Measurements from ENCODE around the gene DR1.

Gene DR1

DNA sequence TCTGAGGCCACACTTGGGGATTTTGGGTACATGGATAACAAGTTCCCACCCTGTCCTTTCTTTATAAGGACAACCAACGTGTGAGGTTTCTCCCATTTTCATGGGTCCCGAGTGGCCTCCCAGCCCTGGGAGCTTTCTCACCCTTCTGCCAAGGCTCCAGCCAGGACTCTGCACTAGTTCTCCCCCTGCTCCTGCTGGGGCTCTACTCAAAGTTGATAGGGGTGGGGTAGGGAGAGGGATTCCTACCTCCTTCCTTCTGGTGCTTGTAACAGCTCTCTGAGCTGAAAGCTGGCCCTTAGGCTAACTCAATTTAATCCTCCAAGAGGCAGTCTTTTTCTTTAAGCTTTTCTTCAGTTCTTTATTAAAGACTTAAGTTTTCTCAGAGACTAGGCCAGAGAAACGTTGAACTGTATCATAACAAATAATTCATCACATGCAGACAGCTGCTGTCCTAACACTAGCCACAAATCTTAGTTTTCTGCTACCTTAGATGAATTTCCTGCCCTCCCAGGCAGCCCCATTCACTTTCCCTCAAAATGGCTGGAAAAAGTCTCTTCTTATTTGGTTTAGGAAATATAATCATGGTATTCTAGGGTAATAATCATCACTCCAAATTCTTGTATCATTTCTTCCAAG is 22.4 kb upstream of the DR1 start:
- DNase-seq (ENCODE audit: low read depth), result no peak
- TF ChIP-seq POLR2A (IDR thresholded peaks at IDR 0.05; ENCODE audit: extremely low read depth, insufficient read length) (no peak), MYC (IDR thresholded peaks at IDR 0.05; ENCODE audit: low read depth, low read length) (no peak)
- TF ChIP-seq, protein P1, sequence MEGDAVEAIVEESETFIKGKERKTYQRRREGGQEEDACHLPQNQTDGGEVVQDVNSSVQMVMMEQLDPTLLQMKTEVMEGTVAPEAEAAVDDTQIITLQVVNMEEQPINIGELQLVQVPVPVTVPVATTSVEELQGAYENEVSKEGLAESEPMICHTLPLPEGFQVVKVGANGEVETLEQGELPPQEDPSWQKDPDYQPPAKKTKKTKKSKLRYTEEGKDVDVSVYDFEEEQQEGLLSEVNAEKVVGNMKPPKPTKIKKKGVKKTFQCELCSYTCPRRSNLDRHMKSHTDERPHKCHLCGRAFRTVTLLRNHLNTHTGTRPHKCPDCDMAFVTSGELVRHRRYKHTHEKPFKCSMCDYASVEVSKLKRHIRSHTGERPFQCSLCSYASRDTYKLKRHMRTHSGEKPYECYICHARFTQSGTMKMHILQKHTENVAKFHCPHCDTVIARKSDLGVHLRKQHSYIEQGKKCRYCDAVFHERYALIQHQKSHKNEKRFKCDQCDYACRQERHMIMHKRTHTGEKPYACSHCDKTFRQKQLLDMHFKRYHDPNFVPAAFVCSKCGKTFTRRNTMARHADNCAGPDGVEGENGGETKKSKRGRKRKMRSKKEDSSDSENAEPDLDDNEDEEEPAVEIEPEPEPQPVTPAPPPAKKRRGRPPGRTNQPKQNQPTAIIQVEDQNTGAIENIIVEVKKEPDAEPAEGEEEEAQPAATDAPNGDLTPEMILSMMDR (IDR thresholded peaks at IDR 0.05; ENCODE audit: low read depth, low read length), result no peak
- TF ChIP-seq, protein P2, sequence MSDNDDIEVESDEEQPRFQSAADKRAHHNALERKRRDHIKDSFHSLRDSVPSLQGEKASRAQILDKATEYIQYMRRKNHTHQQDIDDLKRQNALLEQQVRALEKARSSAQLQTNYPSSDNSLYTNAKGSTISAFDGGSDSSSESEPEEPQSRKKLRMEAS (IDR thresholded peaks at IDR 0.05; ENCODE audit: low read depth, low read length), result no peak
- H3K4me3 ChIP-seq (ENCODE audit: low read depth, low read length), result no peak overlapping the region

DNA sequence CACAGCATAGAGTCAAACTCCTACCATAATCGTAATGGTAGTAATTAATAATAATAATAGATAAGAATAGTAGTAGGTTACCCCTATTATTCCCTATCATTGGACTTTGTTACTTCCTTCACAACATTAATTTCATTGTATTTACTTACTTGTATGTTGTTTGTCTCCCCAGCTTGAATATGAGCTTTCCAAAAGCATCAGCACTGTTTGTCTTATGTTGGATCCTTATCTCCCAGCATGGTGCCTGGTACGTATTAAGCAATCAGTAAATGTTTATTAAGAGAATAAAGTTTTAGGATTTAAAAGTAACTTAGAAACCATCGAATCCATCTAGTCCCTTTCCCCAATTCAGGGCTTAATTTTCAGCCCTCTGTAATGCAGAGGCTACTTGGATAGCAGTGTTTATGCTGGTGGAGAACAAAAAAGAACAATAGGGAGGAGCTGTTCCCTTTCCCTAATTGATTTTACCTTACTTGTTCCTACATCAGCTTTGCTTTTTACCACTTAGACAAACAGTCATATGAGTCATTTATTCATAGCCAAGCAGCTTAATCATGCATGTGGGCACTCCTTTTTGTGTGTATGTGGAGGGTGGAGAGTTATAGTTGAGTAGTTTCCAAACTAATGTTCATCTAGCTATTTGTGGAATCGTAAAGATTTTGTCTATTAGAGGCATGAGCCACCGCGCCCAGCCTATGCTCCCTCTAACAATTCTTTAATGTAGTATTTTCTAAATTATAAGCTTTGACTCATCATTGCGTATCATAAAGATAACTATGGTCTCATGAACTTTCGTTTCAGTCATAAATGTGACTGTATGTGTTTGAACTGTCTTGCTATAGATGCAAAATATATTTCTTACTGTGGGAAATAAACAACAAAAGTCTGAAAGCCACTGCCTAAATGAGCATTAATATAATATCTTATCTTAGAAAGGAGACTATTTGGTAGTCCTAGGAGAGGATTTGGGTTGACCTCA is 20.9 kb upstream of the DR1 start:
- DNase-seq (ENCODE audit: low read depth), result no peak
- TF ChIP-seq POLR2A (IDR thresholded peaks at IDR 0.05; ENCODE audit: extremely low read depth, insufficient read length), result no peak
- TF ChIP-seq, protein P2 (IDR thresholded peaks at IDR 0.05; ENCODE audit: low read depth, low read length), result no peak
- TF ChIP-seq, protein P1 (IDR thresholded peaks at IDR 0.05; ENCODE audit: low read depth, low read length), result no peak
- no peak for TF ChIP-seq MYC (IDR thresholded peaks at IDR 0.05; ENCODE audit: low read depth, low read length)
- H3K4me3 ChIP-seq (ENCODE audit: low read depth, low read length), result no peak overlapping the region

DNA sequence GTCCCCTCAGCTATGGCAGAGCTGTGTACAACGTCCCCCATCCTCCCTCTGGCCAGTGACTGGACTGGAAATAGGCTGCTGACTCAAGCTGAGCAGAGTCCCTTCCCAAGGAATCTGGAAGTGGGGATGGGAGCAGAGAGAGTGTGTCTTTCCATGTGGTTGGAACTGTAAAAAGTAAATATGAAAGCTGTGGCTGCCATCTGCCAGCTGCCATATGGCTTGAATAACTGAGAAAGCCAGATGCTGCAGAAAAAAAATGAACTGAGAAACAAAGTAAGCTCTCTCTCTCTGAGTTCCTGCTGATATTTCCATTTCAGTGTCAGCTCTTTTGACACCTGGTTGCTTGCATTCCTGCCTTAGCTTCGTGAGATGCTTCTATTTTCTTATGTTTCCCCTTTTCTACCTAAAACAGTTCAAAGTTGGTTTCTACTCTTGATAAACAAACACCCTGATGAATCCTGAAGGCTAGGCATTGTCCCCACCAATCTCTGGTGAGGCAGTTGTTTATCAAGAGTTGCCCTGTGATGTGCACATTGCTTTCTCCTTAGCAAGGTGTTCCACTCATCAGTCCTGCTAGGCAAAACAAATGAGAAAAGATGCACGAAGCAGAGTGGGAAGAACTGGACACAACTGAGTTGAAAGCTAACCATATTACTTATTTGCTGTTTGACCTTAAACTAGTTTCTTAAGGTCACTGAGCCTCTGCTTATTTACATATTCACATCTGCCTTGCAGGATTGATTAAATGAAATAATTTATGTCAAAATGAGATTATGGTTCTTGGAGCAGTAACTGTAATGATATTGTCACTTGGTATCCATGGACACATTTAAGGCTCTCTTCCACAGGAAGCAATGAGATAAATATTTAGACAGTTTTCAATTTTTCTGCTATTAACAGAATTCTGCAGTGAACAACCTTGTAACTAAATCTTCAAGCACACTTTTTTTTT is 16.6 kb upstream of the DR1 start:
- TF ChIP-seq MYC (IDR thresholded peaks at IDR 0.05; ENCODE audit: low read depth, low read length), result no peak
- TF ChIP-seq, protein P2 (IDR thresholded peaks at IDR 0.05; ENCODE audit: low read depth, low read length), result no peak
- no peak for TF ChIP-seq POLR2A (IDR thresholded peaks at IDR 0.05; ENCODE audit: extremely low read depth, insufficient read length)
- TF ChIP-seq, protein P1 (IDR thresholded peaks at IDR 0.05; ENCODE audit: low read depth, low read length), result no peak
- H3K4me3 ChIP-seq (ENCODE audit: low read depth, low read length), result no peak overlapping the region
- DNase-seq (ENCODE audit: low read depth), result no peak

DNA sequence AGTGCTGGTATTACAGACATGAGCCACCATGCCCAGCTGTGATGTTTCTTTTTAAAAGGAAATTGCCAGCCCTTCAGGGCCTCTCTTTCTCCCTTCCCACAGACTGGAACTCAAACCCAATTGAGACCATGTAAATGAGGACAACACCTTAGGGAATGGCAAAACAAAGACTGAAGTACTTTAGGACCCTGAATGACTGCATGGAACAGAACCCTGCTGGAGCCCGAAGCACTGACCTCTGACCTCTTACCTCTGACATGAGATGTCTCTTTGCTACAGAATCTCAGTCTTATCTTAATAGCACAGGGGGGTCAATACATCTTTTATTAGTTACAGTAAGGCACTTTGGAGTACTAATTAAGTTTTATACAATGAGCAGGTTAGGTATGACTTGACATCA is 15.5 kb upstream of the DR1 start:
- TF ChIP-seq, protein P1 (IDR thresholded peaks at IDR 0.05; ENCODE audit: low read depth, low read length), result no peak
- TF ChIP-seq, protein P2 (IDR thresholded peaks at IDR 0.05; ENCODE audit: low read depth, low read length), result no peak
- no peak for TF ChIP-seq POLR2A (IDR thresholded peaks at IDR 0.05; ENCODE audit: extremely low read depth, insufficient read length)
- no peak for TF ChIP-seq MYC (IDR thresholded peaks at IDR 0.05; ENCODE audit: low read depth, low read length)

DNA sequence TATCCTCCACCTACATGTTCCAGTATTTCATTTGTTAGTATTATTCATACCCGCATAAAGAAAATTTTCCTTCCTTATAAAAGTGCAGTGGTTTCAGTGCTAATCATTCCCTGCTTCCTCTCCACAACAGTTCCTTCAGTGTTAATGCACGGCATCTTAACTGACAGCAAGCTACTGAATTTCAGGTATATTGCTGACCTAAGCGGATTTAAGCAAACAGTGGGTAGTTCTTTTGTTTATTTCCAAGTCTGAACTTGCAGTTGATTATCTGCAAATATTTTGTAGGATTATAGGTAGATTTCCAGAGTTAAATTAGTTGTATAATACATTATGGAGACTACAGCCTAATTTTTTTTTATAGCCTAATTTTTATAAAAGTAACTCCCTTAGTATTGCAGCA is 15.1 kb upstream of the DR1 start:
- no peak overlapping the region for H3K4me3 ChIP-seq (ENCODE audit: low read depth, low read length)
- DNase-seq (ENCODE audit: low read depth), result no peak
- TF ChIP-seq MYC (IDR thresholded peaks at IDR 0.05; ENCODE audit: low read depth, low read length), result no peak
- TF ChIP-seq, protein P2 (IDR thresholded peaks at IDR 0.05; ENCODE audit: low read depth, low read length), result no peak

More for the DNA sequence above, 15.5 kb upstream of the DR1 start:
- no peak overlapping the region for H3K4me3 ChIP-seq (ENCODE audit: low read depth, low read length)
- no peak for DNase-seq (ENCODE audit: low read depth)
